Activated T-cell treated with anti-CD3 and anti-CD28 coated beads for 48 hours (primary cell): ENCODE results near the gene FAM118B.
A peak's percentile ranks its signal among the peaks of the same experiment; 100 is the strongest.

Experiments used
- DNase-seq: peaks from one replicate; pipeline ENCODE4 v3.0.0-alpha.2; 2020; ENCODE audit warnings: low read depth

Gene FAM118B

GRCh38 chr11:126211236-126212088 is at the start of gene FAM118B, which contains the start of gene RPUSD4:
Gene FAM118B (plus strand): TSS chr11:126211782. CDS start chr11:126235002, 23,220 bp downstream.
Gene RPUSD4 (minus strand): TSS chr11:126211650. CDS start chr11:126211638, 12 bp downstream.
- peak; percentile 99 for DNase-seq

- no peak for DNase-seq
Measured at GRCh38 chr11:126162306-126163030, 49.1 kb upstream of the FAM118B start.

DNA sequence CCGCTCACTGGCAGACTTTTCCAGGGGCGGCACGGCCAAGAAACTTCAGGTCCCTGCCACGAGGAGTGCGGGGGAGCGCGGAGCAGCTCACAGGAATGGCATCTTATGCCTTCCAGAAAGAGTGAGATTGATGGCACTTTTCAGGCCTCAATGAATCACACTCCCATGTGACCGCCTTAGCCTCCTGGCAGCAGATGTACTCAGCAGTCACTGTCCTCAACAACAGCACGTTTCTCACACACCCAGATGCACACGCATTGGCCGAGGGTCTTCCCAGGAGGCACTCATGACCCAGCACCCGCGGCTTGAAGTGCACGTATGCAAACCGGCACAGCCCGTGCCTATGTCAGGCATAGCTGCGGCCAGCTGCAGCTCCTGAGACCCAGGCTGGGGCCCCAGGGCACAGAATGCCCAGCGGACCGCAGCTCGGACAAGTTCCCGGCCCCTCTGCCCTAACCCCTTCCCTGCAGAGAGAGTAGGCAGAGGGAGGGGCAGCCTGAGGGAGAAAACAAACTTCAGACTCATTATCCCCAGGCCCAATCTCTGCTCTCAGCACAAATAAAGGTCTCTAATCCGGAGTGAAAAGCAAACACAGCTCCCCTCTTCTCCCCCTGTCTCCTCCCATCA is 48.4 kb upstream of the FAM118B start:
- DNase-seq = no peak

- no peak for DNase-seq
Measured at GRCh38 chr11:126163779-126164178, 47.8 kb upstream of the FAM118B start.

DNA sequence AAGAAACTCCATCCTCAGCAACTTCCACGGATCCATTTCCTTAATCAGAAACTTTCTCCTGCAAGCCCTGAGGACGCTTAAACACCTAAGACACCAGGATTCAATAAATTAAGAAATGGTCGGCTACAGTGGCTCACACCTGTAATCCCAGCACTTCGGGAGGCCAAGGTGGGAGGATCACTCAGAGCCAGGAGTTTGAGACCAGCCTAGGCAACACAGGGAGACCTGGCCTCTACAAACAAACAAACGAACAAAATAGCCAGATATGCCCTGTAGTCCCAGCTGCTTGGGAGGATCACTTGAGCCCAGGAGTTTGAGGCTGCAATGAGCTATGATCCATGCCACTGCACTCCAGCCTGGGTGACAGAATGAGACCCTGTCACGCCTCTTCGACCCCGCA is 46.8 kb upstream of the FAM118B start:
- DNase-seq = no peak

- no peak for DNase-seq
Measured at GRCh38 chr11:126165311-126165720, 46.3 kb upstream of the FAM118B start.

- no peak for DNase-seq
Measured at GRCh38 chr11:126165757-126166156, 45.8 kb upstream of the FAM118B start.

DNA sequence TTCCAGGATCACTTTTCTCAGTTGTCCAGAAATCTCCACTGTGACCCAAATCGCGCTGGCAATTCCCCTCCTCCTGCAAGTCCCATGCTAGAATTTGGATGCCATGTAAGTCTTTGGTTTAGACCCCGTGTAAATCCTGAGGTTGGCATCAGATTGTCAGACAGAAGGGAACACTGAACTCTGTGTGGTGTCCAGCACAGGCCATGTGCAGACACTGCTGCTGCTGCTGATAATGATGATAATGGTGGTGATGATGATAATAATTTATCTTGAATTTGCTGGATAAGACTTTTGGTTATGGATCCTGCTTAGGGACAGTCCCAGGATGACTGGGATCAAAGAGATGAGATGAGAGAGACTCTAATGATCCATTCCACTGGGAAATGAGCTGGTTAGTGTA is 45.2 kb upstream of the FAM118B start:
- DNase-seq = no peak

DNA sequence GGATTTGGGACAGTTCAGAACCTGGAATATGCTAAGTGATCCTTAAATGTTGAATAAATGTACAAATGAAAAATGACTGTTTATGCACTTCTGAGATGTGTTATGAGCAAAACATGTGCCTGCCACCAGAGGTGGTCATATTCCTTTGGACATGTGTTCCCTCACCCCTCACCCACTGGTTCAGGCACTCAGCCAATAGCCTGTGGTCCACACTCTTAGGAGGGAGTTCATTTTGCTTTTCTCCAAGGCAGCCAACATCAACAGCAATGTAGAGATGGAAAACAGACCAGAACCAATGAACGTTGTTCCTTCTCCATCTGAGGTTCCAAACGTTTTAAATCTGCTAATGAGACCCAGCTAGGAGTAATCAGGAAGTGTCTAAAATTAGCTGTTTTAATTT is 44.1 kb upstream of the FAM118B start:
- no peak for DNase-seq

DNA sequence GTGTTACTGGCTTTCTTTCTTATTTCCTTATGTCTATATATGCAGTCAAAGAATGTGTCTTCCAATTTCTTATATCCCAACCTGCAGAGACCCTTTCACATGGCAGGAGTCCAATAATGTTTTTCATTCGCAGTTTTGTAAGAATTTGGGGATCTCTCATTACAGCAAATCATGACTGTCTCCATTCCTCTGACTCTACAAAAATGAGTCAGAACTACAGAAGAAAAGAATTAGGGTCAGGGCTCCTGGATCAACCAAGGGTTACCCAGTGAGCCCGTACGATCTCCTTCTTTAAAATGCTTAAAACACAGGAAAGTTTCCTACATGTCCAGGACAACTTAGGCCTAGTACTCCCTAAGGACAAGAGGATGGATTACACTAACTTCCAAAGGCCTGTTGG is 42.3 kb upstream of the FAM118B start:
- no peak for DNase-seq

- no peak for DNase-seq
Measured at GRCh38 chr11:126172596-126173038, 39.0 kb upstream of the FAM118B start.

DNA sequence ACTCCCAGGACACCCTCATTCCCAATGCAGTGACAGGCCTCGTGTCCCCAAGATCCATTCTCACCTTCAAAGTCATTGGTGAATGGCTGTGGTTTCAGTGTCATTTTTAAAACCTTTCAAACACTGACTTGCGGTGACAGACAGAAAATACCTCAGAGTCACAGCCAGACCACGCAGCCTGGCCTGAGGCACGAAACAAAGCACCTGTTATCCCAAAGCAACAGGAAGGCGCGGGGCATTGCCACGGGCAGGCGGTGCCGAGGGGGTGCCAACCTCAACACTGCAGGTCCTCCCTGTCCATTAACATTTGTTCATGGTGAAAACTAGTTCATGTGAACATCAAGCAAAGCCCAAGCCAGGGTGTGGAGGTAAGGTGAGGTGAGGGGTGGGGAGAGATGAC is 38.3 kb upstream of the FAM118B start:
- DNase-seq = no peak

GRCh38 chr11:126174816-126175215 is 36.8 kb upstream of the FAM118B start:
- no peak for DNase-seq

GRCh38 chr11:126175393-126175792 is 36.2 kb upstream of the FAM118B start:
- DNase-seq = no peak

DNA sequence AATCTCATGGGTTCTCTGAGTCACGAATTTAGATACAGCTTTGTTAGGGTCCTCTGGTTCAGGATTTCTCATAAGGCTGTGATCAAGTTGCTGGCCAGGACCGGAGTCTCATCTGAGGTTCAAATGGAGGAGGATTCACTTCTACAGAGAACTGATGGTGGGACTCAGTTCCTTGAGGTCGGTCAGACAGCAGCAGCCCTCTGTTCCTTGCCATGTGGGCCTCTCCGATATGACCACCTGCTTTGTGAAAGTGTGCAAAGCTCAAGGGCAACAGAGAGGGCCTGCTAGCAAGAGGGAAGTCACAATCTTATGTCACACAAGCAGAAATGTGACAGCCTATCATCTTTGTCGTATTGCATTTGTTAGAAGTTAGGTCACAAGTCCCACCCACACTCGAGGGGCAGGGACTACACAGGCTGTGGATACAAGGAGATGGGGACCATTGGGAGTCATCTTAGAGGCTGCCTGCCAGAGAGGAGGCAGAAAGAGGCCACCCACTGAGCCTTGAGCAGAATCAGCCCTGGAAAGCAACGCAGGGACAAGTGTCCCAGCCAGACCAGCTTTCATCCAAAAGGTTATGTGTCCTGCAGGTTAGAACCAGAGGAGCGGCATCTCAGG is 34.6 kb upstream of the FAM118B start:
- no peak for DNase-seq

DNA sequence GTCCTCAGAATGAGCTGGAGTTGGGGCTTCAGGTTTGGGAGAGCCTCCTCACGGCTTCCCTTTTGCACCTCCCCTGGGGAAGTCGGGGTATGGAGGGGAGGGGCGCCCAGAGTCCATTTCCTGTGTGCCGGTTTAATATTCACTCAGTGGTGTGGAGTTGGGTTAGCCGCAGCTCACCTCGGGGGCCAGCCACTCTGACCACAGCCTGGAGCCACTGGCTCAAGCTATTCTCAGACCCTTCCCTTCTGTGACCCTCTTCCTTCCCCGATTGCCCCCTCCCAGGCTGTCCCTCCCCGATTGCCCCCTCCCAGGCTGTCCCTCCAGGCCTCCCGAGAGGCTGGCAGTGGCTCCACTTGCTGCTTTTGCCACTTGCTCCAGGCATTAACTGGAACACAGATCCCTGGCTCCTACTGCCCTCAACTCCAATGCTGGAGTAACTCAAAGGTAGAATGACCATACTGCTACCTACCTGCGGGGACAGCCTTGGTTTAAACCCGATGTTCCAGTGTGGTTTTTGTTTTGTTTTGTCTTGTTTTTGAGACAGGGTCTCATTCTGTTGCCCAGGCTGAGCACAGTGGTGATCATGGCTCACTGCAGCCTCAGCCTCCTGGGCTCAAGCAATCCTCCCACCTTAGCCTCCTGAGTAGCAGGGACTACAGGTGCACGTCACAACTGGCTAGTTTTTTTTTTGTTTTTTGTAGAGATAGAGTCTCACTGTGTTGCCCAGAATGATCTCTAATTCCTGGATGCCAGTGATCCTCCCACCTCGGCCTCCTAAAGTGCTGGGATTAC is 29.4 kb upstream of the FAM118B start:
- DNase-seq = no peak

DNA sequence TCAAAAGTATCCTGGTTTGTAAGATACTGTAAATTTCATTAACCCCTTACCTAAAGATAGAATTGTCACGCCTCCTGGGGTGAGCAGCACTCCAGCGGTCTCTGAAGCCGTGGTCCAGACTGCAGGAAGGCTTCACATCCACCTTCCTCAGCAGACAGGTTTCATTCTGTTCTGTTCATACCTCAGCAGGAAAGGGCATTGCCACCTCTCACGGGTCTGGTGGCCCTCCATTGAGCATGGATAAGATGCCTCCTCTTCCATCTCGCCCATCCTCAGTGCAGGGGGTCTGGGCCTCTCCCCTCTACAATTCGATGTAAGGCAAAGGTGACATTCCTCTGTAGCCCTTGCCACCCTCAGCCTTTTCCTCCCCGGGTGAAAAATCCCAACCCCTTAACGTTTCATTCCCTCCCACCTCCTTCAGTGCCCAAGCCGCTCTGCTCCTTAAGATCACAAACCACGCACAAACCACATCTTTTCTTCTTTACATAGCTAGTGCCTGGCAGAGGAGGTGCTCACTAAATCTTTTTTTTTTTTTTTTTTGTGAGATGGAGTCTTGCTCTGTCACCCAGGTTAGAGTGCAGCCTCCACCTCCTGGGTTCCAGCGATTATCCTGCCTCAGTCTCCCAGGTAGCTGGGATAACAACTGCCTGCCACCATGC is 28.7 kb upstream of the FAM118B start:
- DNase-seq = no peak

DNA sequence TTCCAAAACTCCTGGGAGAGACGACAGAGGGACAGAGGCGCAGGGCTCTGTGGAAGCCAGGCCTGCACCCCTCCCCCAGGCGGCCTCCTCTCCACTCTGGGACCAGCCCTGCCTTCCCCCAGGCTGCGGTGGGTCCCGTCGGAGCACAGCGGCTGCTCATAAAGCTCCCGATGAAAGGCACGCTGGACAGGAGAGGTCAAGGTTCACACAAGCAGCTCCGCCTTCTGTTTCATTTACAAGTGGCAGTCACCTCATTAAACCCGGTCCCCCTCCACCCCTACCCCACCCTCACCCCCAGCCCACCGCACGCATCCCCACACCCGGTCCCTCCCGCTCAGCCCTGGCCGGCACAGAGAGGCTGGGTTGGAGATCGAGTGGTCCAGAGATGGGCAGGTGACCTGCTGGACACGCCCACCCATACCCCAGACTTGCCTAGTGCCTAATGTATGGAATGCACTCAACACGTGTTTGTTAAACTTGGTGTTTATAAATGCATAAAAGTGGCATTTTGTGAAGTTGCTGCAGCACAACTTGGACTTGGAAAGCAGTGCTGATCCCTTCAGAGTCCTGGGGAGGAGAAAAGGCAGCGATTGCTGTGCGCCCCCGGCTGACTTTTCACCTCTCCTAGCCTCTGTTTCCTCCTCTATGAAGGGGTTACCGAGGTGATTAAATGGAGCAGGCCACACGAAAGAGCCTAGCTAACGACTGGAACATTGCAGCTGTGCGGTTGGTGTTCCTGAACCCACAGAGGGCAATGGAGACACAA is 26.1 kb upstream of the FAM118B start:
- DNase-seq = no peak

DNA sequence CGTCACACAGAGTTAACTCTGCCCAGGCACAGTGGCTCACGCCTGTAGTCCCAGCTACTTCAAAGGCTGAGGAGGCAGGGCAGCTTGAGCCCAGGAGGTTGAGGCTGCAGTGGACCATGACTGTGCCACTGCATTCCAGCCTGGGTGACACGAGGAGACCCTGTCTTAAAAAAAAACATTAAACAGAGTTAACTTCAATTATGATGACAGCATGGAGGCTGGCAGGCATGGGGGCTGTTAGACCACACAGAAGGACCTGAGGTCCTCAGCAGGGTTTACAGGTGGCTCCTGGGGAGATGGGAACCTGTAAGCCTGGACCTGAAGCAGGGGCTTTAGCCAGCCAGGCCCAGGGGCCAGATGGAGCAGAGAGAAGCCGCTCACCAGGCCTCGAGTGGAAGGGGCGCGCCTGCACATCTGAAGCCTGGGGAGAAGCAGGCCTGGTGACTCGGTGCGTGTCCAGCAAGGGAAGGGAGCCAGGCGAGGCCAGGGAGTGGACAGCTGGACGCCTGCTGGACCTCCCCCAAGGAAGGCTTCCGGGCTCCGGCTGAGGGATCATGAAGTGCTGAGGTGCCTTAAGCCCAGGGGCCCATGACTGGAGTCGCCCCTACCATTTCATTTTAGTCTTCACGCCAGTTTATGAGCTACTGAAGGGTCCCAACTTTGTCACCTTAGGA is 25.4 kb upstream of the FAM118B start:
- DNase-seq = no peak
